HG02885 (cell line): ENCODE results near the gene PVALEF.
"Not testable (repeated sequence)": the region's sequence is repeated elsewhere in the genome, so short reads cannot be mapped to it uniquely, and the experiment has no call there.

ENCODE experiments used
- ATAC-seq: cut with Tn5 transposase; IDR thresholded peaks from one replicate; pipeline ENCODE4 v1.9.1; 2021; ENCODE audit warnings: mild to moderate bottlenecking; ENCODE audit not compliant: unreplicated experiment, poor library complexity

Gene PVALEF

DNA sequence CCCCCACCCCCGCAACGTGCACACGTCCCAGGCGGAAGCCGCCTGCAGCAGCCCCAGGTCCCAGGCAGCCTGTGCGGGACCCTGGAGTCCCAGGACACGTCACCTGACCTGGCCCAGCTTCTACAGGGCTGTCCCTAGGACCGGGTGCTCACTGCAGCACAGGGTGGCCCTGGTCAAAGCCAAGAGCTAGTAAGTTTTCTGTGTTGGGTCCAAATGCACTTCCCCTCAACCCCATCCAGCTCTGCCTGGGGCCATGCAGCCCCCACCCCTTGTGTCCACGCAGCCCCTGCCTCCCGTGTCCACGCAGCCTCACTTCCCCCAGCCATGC, 22.1 kb upstream of the PVALEF start:
- no peak for ATAC-seq

- no peak for ATAC-seq
Measured at GRCh38 chr17:81143717-81144422, 21.4 kb upstream of the PVALEF start.

DNA sequence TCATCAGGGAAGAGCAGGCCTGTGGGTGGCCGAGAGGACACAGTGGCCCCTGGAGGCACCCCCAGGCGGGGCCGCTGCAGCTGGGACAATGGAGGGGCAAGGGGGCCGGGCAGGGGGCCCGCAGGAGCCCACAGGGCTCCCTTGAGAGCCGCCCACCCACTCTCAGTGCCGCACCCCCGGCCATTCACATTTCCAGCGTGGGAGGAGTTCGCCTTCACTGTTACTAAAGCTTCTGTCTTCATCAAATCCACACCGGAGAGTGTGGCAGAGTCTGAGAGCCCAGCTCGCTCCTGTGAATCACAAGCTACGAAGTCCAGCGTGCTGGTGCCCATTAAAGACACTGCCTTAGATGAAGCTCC, 20.9 kb upstream of the PVALEF start:
- ATAC-seq, result no peak

GRCh38 chr17:81146208-81146607, 19.1 kb upstream of the PVALEF start:
- not testable (repeated sequence) for ATAC-seq

GRCh38 chr17:81147701-81148100, 17.6 kb upstream of the PVALEF start:
- no peak for ATAC-seq

DNA sequence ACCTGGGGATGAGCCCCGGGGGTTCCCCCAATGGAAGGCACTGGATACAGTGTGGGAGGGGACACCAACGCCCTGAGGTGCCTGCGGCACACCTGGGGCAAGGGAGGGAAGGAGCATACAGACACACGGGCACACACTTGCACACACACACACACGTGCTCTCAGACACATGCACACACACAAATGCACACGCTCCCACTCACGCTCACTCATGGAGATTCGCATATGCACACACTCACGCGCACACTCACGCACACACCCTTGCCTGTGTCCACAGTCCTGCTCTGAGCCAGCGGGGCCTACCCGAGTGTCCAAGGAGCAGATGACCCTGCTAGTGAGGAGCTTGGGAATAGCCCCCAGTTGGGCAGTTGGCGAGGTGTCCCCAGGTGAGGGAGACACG, 16.7 kb upstream of the PVALEF start:
- no peak for ATAC-seq

GRCh38 chr17:81148986-81149533, 16.2 kb upstream of the PVALEF start:
- ATAC-seq, result no peak

DNA sequence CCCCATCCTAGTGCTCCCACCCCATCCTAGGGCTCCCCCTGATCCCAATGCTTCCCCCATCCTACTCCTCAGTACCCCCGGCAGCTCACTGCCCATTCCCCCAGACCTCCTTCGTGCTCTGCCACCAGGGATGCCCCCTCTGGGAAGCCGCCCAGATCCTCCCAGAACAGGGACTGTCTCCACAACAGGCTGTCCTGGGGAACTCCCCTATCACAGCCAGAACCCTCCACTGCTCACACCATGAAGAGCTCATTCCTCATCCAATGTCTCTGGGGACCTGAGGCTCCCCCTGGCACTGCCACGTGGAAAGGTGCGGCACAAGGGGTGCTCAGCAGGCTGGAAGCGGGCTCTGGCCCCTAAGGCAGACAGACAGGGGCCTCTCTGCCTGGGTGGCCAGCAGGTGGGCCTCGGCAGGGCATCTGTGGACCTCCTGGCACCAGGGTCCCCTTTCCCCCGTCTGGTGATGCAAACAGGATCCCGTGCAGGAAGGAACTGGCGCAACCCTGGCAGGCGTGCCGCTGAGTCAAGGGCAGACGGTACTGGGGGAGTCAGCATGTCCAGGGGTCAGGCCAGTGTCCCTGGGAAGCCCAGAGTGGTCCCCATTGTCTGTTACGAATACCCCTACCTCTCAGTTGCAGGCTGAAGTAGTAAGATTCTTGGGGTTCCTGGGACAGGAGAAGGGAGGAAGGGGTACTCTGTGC, 14.8 kb upstream of the PVALEF start:
- no peak for ATAC-seq

- ATAC-seq, result no peak
Measured at GRCh38 chr17:81151278-81151677, 14.0 kb upstream of the PVALEF start.

GRCh38 chr17:81152288-81152828, 12.9 kb upstream of the PVALEF start:
- no peak for ATAC-seq

DNA sequence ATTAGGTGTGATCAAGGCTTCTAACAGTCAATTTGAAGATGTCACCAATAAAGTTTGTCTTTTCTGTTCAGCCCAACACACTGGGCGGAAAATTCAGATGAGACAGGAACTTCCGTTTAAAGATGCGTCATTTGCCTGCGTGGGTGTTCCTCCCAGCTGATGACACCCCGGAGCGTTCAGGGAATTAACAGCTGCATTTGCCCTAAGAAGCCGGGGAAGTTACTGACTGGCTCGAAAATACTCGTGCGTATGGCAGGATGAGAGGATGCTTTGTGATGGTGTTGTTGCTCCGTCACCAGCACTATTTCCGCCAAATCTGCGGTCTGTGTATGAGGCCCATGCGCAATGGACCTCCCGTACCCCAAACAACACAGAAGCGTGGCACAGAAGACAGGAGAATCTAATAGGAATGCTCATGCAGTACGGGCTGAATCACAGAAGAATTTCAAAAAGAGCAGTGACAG, 11.9 kb upstream of the PVALEF start:
- ATAC-seq, result no peak

- ATAC-seq, result not testable (repeated sequence)
Measured at GRCh38 chr17:81154016-81154415, 11.3 kb upstream of the PVALEF start.

- no peak for ATAC-seq
Measured at GRCh38 chr17:81154961-81155360, 10.3 kb upstream of the PVALEF start.

DNA sequence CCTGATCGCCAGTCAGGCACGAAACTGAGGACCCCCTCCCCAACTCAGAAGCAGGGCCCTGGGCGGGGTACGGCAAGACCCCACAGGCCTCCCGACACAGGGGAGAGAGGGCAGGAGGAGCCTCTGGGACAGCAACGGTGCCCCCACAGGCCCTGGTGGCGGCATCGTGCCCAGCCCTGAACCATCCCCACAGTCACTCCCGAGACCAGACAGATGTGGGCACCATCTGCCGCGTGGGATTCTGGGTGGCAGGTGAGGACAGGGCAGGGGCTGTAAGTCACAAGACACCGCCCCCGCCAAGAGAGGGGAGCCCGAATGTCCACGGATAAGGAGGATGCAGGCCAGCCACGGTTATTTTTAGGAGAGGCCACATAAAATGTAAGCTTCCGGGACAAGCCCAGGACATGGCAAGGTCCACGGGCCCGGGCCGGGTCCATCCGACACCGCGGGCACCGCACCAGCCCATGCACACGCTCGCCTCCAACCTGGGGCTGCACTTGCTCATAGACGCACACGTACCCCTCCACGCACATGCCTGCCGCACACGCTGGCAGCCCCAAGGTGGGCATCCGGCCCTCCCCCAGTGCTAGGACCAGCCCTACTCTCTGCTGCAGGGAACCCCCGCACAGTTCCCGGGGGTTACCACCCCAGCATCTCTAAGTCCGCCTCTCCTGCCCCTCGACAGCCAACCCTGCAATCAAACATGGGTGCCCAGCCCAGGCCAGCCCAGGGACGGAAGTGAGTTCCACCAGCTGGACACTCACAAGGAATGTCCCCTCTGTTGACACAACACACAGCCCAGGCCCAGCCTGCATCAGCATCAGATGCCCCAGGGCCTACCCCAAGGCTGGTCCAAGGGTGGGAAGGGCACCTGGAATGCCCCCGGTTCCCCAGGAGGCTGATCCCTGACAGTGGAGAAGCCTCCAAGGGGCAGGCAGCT, 8.2 kb upstream of the PVALEF start:
- ATAC-seq, result no peak

- ATAC-seq, result no peak
Measured at GRCh38 chr17:81157848-81158687, 7.2 kb upstream of the PVALEF start.

DNA sequence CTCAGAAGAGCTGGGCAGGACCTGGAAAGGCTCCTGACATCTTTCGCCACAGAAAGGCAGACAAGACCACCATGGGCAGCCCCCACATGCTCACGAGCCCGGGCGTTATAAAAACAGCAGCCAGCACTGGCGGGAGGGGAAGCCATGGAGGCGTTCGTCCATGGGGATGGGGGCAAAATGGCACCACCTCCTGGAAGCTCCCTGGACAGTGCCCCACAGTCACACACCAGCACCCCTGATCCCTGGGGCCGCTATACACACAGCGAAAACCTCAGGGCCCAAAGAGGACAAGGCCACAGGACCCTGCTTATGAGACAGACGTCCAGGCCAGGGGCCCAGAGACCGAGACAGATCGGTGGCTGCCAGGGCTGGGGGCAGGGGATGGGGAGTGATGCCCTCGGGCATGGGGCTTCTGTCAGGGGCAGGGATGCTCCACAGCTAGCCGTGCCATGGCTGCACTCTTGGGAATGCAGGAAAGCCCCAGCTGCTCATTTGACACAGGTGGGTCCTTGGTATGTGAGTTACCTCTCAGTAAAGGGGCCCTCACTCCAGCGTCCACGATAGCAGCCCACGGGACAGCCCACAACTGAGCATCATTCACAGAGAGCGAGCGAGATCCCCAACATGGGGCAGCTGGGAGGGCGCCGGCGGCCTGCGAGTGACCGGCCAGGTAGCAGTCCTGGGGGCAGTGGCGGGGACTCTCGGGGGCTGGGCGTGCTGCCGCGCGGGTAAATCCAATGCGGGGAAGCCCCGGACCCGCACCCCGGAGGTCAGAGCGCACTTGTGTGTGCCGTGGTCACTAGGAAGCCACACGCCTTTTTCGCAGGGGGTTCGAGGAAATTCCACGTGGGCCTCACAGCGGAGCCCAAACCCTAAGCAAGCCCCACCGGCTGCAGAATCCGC, 6.4 kb upstream of the PVALEF start:
- ATAC-seq, result no peak

- no peak for ATAC-seq
Measured at GRCh38 chr17:81159611-81160265, 5.6 kb upstream of the PVALEF start.

GRCh38 chr17:81160306-81160705, 5.0 kb upstream of the PVALEF start:
- no peak for ATAC-seq
